Prostate gland (tissue), 2 donors: ENCODE results near the gene ITGBL1.

Experiments
- CTCF ChIP-seq, 4 experiments: fragments of 200-600 bp in 2 of 4; fragments of 450-650 bp in 2 of 4; sonication (generic) in 2 of 4; IDR thresholded peaks; 1 replicate in 3 of 4; 2 replicates in 1 of 4; pipeline ENCODE4 v1.5.1; 2016 to 2019; ENCODE audit warnings: antibody characterized with exemption in 4 of 4, mild to moderate bottlenecking in 2 of 4, moderate library complexity in 2 of 4
- POLR2AphosphoS5 ChIP-seq: sonication (generic); formaldehyde crosslinking; IDR thresholded peaks from one replicate; pipeline ENCODE4 v1.6.1; 2017; ENCODE audit warnings: antibody characterized with exemption

GRCh38 chr13:101746513-101746912 is 294.0 kb downstream of the ITGBL1 start:
- no peak for TF ChIP-seq CTCF (IDR thresholded peaks at IDR 0.05)
- no peak for TF ChIP-seq POLR2AphosphoS5
